GM13976 (cell line): ENCODE results near the gene SLC35E4.

Source experiments
- DNase-seq: peaks from one replicate; pipeline ENCODE4 v3.0.0; 2012; ENCODE audit warnings: low spot score
- CTCF ChIP-seq: IDR thresholded peaks from 2 replicates; pipeline ENCODE4 v1.5.1; 2012; ENCODE audit warnings: borderline replicate concordance, mild to moderate bottlenecking; ENCODE audit not compliant: insufficient read depth; ENCODE audit errors: extremely low read depth, missing control alignments, control extremely low read depth
- in situ Hi-C: fragments of 300-500 bp; cut with MboI; formaldehyde crosslinking; loops from one replicate; pipeline ENCODE4 v1.12.0; 2022; ENCODE audit warnings: low sequenced_read_pairs, mixed read lengths, inconsistent platforms; ENCODE audit not compliant: unreplicated experiment

SLC35E4 gene

GRCh38 chr22:30640361-30640760, 4.8 kb downstream of the SLC35E4 start:
- TF ChIP-seq CTCF = no peak
- in situ Hi-C loops = loop anchor here (25.0 kb wide), 1 partner anchor 272 kb away; no protein-coding TSS in a partner anchor
- DNase-seq = no peak

GRCh38 chr22:30640839-30641430, 5.4 kb downstream of the SLC35E4 start:
- in situ Hi-C loops = loop anchor here (25.0 kb wide), 1 partner anchor 271 kb away; no protein-coding TSS in a partner anchor
- no peak for DNase-seq
- TF ChIP-seq CTCF = no peak

- no peak for TF ChIP-seq CTCF
- in situ Hi-C loops = loop anchor here (25.0 kb wide), 1 partner anchor 269 kb away; no protein-coding TSS in a partner anchor
- DNase-seq = no peak
Observed at GRCh38 chr22:30643055-30643875, 7.7 kb downstream of the SLC35E4 start.

GRCh38 chr22:30646518-30647160, 11.1 kb downstream of the SLC35E4 start:
- in situ Hi-C loops = loop anchor here (25.0 kb wide), 1 partner anchor 266 kb away; no protein-coding TSS in a partner anchor
- DNase-seq = no peak
- no peak for TF ChIP-seq CTCF

GRCh38 chr22:30647536-30647935, 12.0 kb downstream of the SLC35E4 start:
- DNase-seq = no peak
- in situ Hi-C loops = loop anchor here (25.0 kb wide), 1 partner anchor 265 kb away; no protein-coding TSS in a partner anchor
- TF ChIP-seq CTCF = no peak

- no peak for DNase-seq
Observed at GRCh38 chr22:30648825-30649224, 13.2 kb downstream of the SLC35E4 start.

More at GRCh38 chr22:30648825-30649224, 13.2 kb downstream of the SLC35E4 start:
- TF ChIP-seq CTCF = no peak
- in situ Hi-C loops = loop anchor here (25.0 kb wide), 1 partner anchor 263 kb away; no protein-coding TSS in a partner anchor
